K562 (cell line): ENCODE results near the gene SLC22A23. TPM values are rescaled to one million over a fixed set of nuclear protein-coding genes. Genes with fewer than 3 reads are reported as not detected.
A peak's percentile ranks its signal among the peaks of the same experiment; 100 is the strongest.

ENCODE experiments used
- BHLHE40 ChIP-seq: IDR thresholded peaks from 2 replicates; pipeline ENCODE4 v1.6.1; 2011; ENCODE audit warnings: low read length, improper control_type of control experiment
- CBFB ChIP-seq: sonication (generic); formaldehyde crosslinking; IDR thresholded peaks from 2 replicates; pipeline ENCODE4 v1.4.0; 2020; ENCODE audit warnings: mild to moderate bottlenecking, missing genetic modification reagents
- CTBP1 ChIP-seq: fragments of 450-650 bp; IDR thresholded peaks from 2 replicates; pipeline ENCODE4 v1.6.1; 2016; ENCODE audit warnings: borderline replicate concordance
- GABPA ChIP-seq: fragments of 200-800 bp; sonication (Bioruptor generic); conservative IDR thresholded peaks from 2 replicates; pipeline ENCODE4 v1.6.1; 2016; ENCODE audit warnings: low read depth, missing genetic modification characterization, missing compliant biosample characterization
- GATAD2A ChIP-seq: fragments of 450-650 bp; IDR thresholded peaks from 2 replicates; pipeline ENCODE4 v1.6.1; 2017
- MEF2D ChIP-seq: conservative IDR thresholded peaks from 2 replicates; pipeline ENCODE4 v1.6.1; 2016; ENCODE audit warnings: low read depth, missing genetic modification characterization, missing compliant biosample characterization
- PRMT5 ChIP-seq: sonication (generic); formaldehyde crosslinking; IDR thresholded peaks from 2 replicates; pipeline ENCODE4 v1.5.0; 2020; ENCODE audit warnings: missing genetic modification reagents
- SIN3B ChIP-seq: fragments of 450-650 bp; IDR thresholded peaks from 2 replicates; pipeline ENCODE4 v1.6.1; 2017; ENCODE audit warnings: low read depth, mild to moderate bottlenecking, moderate library complexity
- SMAD4 ChIP-seq: fragments of 250-450 bp; sonication (Bioruptor Pico); conservative IDR thresholded peaks from 2 replicates; pipeline ENCODE4 v1.8.0; 2021; ENCODE audit warnings: inconsistent platforms, mild to moderate bottlenecking, moderate library complexity
- TAL1 ChIP-seq: fragments of 450-650 bp; IDR thresholded peaks from 2 replicates; pipeline ENCODE4 v1.6.1; 2016; ENCODE audit warnings: mild to moderate bottlenecking
- TBL1XR1 ChIP-seq, 2 experiments: IDR thresholded peaks; 2 replicates each; pipeline ENCODE4 v1.6.1; 2012; ENCODE audit warnings: improper control_type of control experiment in 2 of 2, low read length in 2 of 2, mild to moderate bottlenecking in 1 of 2
- TCF3 ChIP-seq: sonication (generic); formaldehyde crosslinking; IDR thresholded peaks from 2 replicates; pipeline ENCODE4 v1.4.0; 2020; ENCODE audit warnings: mild to moderate bottlenecking, missing genetic modification reagents
- TEAD4 ChIP-seq, 2 experiments: sonication (generic) in 1 of 2; formaldehyde crosslinking in 1 of 2; IDR thresholded peaks; 2 replicates each; pipeline versions ENCODE4 v1.6.1 to v1.8.0; 2012 to 2022; ENCODE audit warnings: borderline replicate concordance in 1 of 2, inconsistent platforms in 1 of 2, low read length in 1 of 2, mild to moderate bottlenecking in 1 of 2, missing genetic modification reagents in 1 of 2
- ZNF121 ChIP-seq: sonication (generic); formaldehyde crosslinking; conservative IDR thresholded peaks from 2 replicates; pipeline ENCODE4 v1.8.0; 2022; ENCODE audit warnings: missing genetic modification reagents
- ZNF134 ChIP-seq: fragments of 250-450 bp; sonication (Bioruptor Pico); conservative IDR thresholded peaks from 2 replicates; pipeline ENCODE4 v1.4.0; 2020
- ZNF589 ChIP-seq: fragments of 200-800 bp; sonication (Bioruptor generic); IDR thresholded peaks from 2 replicates; pipeline ENCODE4 v1.6.1; 2016; ENCODE audit warnings: low read depth, missing genetic modification characterization, missing compliant biosample characterization
- ZNF76 ChIP-seq: fragments of 250-450 bp; sonication (Bioruptor Pico); IDR thresholded peaks from 2 replicates; pipeline ENCODE4 v1.4.0; 2020; ENCODE audit warnings: mild to moderate bottlenecking, moderate library complexity, borderline replicate concordance
- polyA plus RNA-seq, 8 experiments: library from polyadenylated mRNA; depleted of rRNA in 4 of 8; stranded (reverse) in 5 of 8; unstranded in 3 of 8; fragments of >200 nt; fragmentation: Nextera tagmentation in 2 of 8; fragmentation: Illumina TruSeq in 1 of 8; extraction: Ambion mirVana in 2 of 8; extraction: Trizol in 1 of 8; gene quantifications; 2 replicates each; pipeline versions ENCODE4 v1.2.1 to v1.2.3, GENCODE V29; 2011 to 2014; ENCODE audit warnings: inconsistent platforms in 1 of 8, missing spikeins in 1 of 8
- total RNA-seq, 7 experiments: library from RNA; depleted of rRNA in 6 of 7; stranded (reverse); fragments of >200 nt in 6 of 7; fragmentation: Illumina TruSeq in 2 of 7; extraction: Trizol in 2 of 7; gene quantifications; 2 replicates each; pipeline versions ENCODE4 v1.2.1 to v1.2.3, GENCODE V29; 2011 to 2021; ENCODE audit warnings: low replicate concordance in 1 of 7
- TF ChIP-seq, protein P1 (sequence below), 3 experiments: fragments of 200-800 bp in 1 of 3; sonication (Bioruptor generic) in 1 of 3; sonication (generic) in 1 of 3; formaldehyde crosslinking in 1 of 3; IDR thresholded peaks; 2 replicates each; pipeline versions ENCODE4 v1.6.1 to v1.8.0; 2016 to 2022; ENCODE audit warnings: mild to moderate bottlenecking in 2 of 3, missing compliant biosample characterization in 2 of 3, missing genetic modification characterization in 2 of 3, missing genetic modification reagents in 1 of 3
- TF ChIP-seq, protein P2 (sequence below): fragments of 200-800 bp; sonication (Bioruptor generic); IDR thresholded peaks from 2 replicates; pipeline ENCODE4 v1.6.1; 2017; ENCODE audit warnings: missing genetic modification characterization, missing compliant biosample characterization
- TF ChIP-seq, protein P3 (sequence below), 2 experiments: fragments of 150-350 bp in 1 of 2; IDR thresholded peaks; 2 replicates each; pipeline ENCODE4 v1.6.1; 2012 to 2016; ENCODE audit warnings: low read depth in 2 of 2, low read length in 2 of 2, mild to moderate bottlenecking in 1 of 2, moderate library complexity in 1 of 2

Gene SLC22A23
- total and polyA plus RNA-seq, 9 of the 15 experiments (the other 6 are each of a cell fraction or from before 2014, with no cell fraction given), result 0.30 to 8.7 (median 2.5) TPM

GRCh38 chr6:3347826-3348225, 109.0 kb downstream of the SLC22A23 start (continued):
- TF ChIP-seq ZNF76 (CRISPR knock-in tag) (no peak), ZNF121 (CRISPR knock-in tag) (no peak), TEAD4 (IDR thresholded peaks at IDR 0.05; ENCODE audit: low read length) (peak; percentile 72), TEAD4 (CRISPR knock-in tag; IDR thresholded peaks at IDR 0.05; ENCODE audit: borderline replicate concordance) (no peak), BHLHE40 (peak; percentile 47; the same call in 1 of the 2 replicates), TCF3 (CRISPR knock-in tag) (peak; percentile 85), SIN3B (no peak), GATAD2A (0 out of 2 replicates have a peak, but pooled peaks have one; percentile 63), CTBP1 (peak; percentile 95), GABPA (no peak), CBFB (CRISPR knock-in tag) (0 out of 2 replicates have a peak, but pooled peaks have one; percentile 35), TBL1XR1 (IDR thresholded peaks at IDR 0.05; ENCODE audit: low read length in 2 of 2) (0 out of 4 replicates have a peak, but pooled peaks of 1 of the 2 experiments have one; percentile 38), TAL1 (peak; percentile 71), PRMT5 (CRISPR knock-in tag) (no peak), SMAD4 (CRISPR knock-in tag) (peak; percentile 38), ZNF134 (no peak), MEF2D (no peak), ZNF589 (CRISPR knock-in tag) (no peak)
- TF ChIP-seq, protein P1, sequence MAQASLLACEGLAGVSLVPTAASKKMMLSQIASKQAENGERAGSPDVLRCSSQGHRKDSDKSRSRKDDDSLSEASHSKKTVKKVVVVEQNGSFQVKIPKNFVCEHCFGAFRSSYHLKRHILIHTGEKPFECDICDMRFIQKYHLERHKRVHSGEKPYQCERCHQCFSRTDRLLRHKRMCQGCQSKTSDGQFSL (CRISPR knock-in tag; IDR thresholded peaks at IDR 0.05), result no peak
- TF ChIP-seq, protein P1 (tag; IDR thresholded peaks at IDR 0.05), result no peak
- TF ChIP-seq, protein P2, sequence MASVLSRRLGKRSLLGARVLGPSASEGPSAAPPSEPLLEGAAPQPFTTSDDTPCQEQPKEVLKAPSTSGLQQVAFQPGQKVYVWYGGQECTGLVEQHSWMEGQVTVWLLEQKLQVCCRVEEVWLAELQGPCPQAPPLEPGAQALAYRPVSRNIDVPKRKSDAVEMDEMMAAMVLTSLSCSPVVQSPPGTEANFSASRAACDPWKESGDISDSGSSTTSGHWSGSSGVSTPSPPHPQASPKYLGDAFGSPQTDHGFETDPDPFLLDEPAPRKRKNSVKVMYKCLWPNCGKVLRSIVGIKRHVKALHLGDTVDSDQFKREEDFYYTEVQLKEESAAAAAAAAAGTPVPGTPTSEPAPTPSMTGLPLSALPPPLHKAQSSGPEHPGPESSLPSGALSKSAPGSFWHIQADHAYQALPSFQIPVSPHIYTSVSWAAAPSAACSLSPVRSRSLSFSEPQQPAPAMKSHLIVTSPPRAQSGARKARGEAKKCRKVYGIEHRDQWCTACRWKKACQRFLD (CRISPR knock-in tag), result 0 out of 2 replicates have a peak, but pooled peaks have one; percentile 16
- TF ChIP-seq, protein P3, sequence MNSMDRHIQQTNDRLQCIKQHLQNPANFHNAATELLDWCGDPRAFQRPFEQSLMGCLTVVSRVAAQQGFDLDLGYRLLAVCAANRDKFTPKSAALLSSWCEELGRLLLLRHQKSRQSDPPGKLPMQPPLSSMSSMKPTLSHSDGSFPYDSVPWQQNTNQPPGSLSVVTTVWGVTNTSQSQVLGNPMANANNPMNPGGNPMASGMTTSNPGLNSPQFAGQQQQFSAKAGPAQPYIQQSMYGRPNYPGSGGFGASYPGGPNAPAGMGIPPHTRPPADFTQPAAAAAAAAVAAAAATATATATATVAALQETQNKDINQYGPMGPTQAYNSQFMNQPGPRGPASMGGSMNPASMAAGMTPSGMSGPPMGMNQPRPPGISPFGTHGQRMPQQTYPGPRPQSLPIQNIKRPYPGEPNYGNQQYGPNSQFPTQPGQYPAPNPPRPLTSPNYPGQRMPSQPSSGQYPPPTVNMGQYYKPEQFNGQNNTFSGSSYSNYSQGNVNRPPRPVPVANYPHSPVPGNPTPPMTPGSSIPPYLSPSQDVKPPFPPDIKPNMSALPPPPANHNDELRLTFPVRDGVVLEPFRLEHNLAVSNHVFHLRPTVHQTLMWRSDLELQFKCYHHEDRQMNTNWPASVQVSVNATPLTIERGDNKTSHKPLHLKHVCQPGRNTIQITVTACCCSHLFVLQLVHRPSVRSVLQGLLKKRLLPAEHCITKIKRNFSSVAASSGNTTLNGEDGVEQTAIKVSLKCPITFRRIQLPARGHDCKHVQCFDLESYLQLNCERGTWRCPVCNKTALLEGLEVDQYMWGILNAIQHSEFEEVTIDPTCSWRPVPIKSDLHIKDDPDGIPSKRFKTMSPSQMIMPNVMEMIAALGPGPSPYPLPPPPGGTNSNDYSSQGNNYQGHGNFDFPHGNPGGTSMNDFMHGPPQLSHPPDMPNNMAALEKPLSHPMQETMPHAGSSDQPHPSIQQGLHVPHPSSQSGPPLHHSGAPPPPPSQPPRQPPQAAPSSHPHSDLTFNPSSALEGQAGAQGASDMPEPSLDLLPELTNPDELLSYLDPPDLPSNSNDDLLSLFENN (IDR thresholded peaks at IDR 0.05; ENCODE audit: low read depth in 2 of 2, low read length in 2 of 2), result no peak
